ENCODE data around the gene CAPN5. TPM values are rescaled to one million over a fixed set of nuclear protein-coding genes. Genes with fewer than 3 reads are reported as not detected.

CAPN5 gene
- total RNA-seq, 1 donor from 2014 or later = 7.8 TPM

DNA sequence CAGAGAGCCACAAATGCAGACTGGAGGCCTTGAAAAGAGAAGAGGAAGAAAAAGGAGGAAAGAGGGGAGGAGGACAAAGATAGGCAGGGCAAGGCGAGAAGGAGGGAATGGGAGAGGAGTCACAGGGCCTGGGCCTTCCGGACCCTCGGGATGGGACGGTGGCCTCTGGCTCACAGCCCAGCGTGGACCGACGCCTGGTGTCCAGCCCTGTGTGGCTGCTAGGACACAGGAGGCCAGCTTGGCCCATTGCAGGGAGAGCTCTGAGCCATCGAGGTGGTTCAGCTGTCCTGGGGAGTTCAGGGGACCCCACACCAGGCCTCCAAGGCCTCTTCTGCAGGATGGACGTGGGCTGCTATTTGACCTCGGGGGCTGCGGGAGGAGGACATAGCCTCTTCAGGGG, 70.7 kb downstream of the CAPN5 start:
- TF ChIP-seq CTCF (IDR thresholded peaks at IDR 0.05; ENCODE audit: insufficient read depth, low read length, poor library complexity, severe bottlenecking) = no peak
- peaks cover 25% of the 10 kb centered on the region for H3K27me3 ChIP-seq (ENCODE audit: control insufficient read depth, insufficient read depth, low read length)
- H3K36me3 ChIP-seq (ENCODE audit: control insufficient read depth, insufficient read depth, low read length) = no peaks in the 10 kb centered on the region
- no peak for DNase-seq (ENCODE audit: low read depth)
- H3K4me3 ChIP-seq (ENCODE audit: low read depth, low read length) = no peak overlapping the region

GRCh38 chr11:77138106-77138649, 71.4 kb downstream of the CAPN5 start:
- DNase-seq (ENCODE audit: low read depth) = no peak
- no peak for TF ChIP-seq CTCF (IDR thresholded peaks at IDR 0.05; ENCODE audit: insufficient read depth, low read length, poor library complexity, severe bottlenecking)
- Histone ChIP-seq H3K36me3 (ENCODE audit: control insufficient read depth, insufficient read depth, low read length) (no peaks in the 10 kb centered on the region), H3K4me3 (ENCODE audit: low read depth, low read length) (no peak overlapping the region), H3K27me3 (ENCODE audit: control insufficient read depth, insufficient read depth, low read length) (peaks cover 25% of the 10 kb centered on the region)

DNA sequence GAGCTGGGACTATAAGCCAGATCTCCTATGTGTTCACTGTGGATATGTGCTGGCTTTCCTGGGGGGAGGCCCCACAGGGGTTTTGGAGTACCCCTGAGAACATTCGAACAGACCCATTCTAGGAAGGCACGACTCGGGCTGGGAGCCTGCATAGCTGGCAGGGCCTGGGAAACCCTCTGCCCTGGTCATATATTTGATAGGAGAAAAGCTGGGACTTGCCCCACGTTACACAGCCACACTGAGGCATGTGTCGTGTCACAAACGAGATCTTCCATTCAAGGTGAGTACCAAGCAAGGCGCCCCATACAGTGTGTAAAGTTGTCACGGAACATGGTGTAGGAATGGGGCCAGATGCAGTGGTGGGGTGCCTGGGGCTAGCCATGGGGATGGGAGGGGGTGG, 72.4 kb downstream of the CAPN5 start:
- no peak for TF ChIP-seq CTCF (IDR thresholded peaks at IDR 0.05; ENCODE audit: insufficient read depth, low read length, poor library complexity, severe bottlenecking)

GRCh38 chr11:77140231-77140851, 73.6 kb downstream of the CAPN5 start:
- no peaks in the 10 kb centered on the region for H3K36me3 ChIP-seq (ENCODE audit: control insufficient read depth, insufficient read depth, low read length)
- no peak for TF ChIP-seq CTCF (IDR thresholded peaks at IDR 0.05; ENCODE audit: insufficient read depth, low read length, poor library complexity, severe bottlenecking)
- peaks cover 27% of the 10 kb centered on the region for H3K27me3 ChIP-seq (ENCODE audit: control insufficient read depth, insufficient read depth, low read length)
- DNase-seq (ENCODE audit: low read depth) = no peak
- H3K4me3 ChIP-seq (ENCODE audit: low read depth, low read length) = no peak overlapping the region

More for the DNA sequence above, 72.4 kb downstream of the CAPN5 start:
- H3K27me3 ChIP-seq (ENCODE audit: control insufficient read depth, insufficient read depth, low read length) = peaks cover 26% of the 10 kb centered on the region
- no peak overlapping the region for H3K4me3 ChIP-seq (ENCODE audit: low read depth, low read length)
- DNase-seq (ENCODE audit: low read depth) = no peak
- no peaks in the 10 kb centered on the region for H3K36me3 ChIP-seq (ENCODE audit: control insufficient read depth, insufficient read depth, low read length)

- TF ChIP-seq CTCF (IDR thresholded peaks at IDR 0.05; ENCODE audit: insufficient read depth, low read length, poor library complexity, severe bottlenecking) = no peak
- Histone ChIP-seq H3K4me3 (ENCODE audit: low read depth, low read length) (no peak overlapping the region), H3K36me3 (ENCODE audit: control insufficient read depth, insufficient read depth, low read length) (no peaks in the 10 kb centered on the region), H3K27me3 (ENCODE audit: control insufficient read depth, insufficient read depth, low read length) (peaks cover 27% of the 10 kb centered on the region)
- peak; percentile 26 for DNase-seq (ENCODE audit: low read depth)
Measured at GRCh38 chr11:77141034-77141433, 74.3 kb downstream of the CAPN5 start.

GRCh38 chr11:77141475-77141874, 74.7 kb downstream of the CAPN5 start:
- TF ChIP-seq CTCF (IDR thresholded peaks at IDR 0.05; ENCODE audit: insufficient read depth, low read length, poor library complexity, severe bottlenecking) = no peak
- Histone ChIP-seq H3K4me3 (ENCODE audit: low read depth, low read length) (no peak overlapping the region), H3K27me3 (ENCODE audit: control insufficient read depth, insufficient read depth, low read length) (peaks cover 27% of the 10 kb centered on the region), H3K36me3 (ENCODE audit: control insufficient read depth, insufficient read depth, low read length) (no peaks in the 10 kb centered on the region)
- DNase-seq (ENCODE audit: low read depth) = no peak
